Pulmonary artery endothelial cell (primary cell): ENCODE data around the gene MBTPS2. TPM values are rescaled to one million over a fixed set of nuclear protein-coding genes. Genes with fewer than 3 reads are reported as not detected.
"Not testable (repeated sequence)": the region's sequence is repeated elsewhere in the genome, so short reads cannot be mapped to it uniquely, and the experiment has no call there.

Experiments
- DNase-seq: peaks from one replicate; pipeline ENCODE4 v3.0.0-alpha.2; 2011; ENCODE audit warnings: low read depth, low spot score
- total RNA-seq: library from RNA; depleted of rRNA; stranded (reverse); fragments of >200 nt; gene quantifications from 2 replicates; pipeline ENCODE4 v1.2.3, GENCODE V29; 2014

The MBTPS2 gene
- 6.0 and 6.3 TPM in 2 replicates for total RNA-seq

DNA sequence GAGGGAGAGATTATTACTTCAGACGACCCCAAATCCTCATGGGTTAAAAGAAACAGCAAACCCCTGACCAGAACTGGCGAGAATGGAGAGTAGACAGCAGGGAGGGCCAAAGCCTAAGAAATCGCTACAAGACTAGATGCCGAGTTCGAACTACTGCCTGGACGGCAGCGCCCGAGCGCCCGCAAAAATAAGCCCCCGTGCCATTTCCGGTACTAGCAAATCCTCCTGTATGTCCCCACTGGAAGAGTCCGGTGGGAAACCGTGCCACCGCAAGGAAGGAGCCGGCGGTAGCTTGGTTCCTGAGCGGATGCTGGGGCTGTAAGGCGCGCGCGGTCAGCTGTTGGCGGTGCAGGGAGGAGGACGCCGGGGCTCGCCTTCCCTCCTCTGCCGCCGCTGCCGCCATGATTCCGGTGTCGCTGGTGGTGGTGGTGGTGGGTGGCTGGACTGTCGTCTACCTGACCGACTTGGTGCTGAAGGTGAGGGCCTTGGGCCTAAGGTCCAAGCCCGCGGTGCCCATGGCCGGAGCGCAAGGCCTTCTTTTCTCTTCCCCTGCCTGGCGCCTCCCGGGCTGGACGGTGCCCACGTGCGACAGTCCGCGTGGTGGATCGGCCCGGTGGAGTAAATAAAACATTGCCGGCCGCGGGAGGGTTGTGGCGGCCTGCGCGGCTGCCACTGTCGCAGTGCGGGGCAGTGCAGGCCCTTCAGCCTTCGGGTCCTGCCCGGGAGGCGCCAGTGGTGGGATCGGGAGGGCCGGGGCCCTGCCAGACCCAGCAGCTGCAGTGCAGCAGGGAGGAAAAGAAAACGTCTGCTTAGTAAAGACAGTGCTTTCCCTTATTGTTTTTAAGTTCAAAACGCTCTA, at the start of gene MBTPS2:
MBTPS2 (plus strand) TSS at position 284 of the 859 bp plus-strand sequence; CDS start at position 402, 118 bp downstream.
- DNase-seq = peak; percentile 52

DNA sequence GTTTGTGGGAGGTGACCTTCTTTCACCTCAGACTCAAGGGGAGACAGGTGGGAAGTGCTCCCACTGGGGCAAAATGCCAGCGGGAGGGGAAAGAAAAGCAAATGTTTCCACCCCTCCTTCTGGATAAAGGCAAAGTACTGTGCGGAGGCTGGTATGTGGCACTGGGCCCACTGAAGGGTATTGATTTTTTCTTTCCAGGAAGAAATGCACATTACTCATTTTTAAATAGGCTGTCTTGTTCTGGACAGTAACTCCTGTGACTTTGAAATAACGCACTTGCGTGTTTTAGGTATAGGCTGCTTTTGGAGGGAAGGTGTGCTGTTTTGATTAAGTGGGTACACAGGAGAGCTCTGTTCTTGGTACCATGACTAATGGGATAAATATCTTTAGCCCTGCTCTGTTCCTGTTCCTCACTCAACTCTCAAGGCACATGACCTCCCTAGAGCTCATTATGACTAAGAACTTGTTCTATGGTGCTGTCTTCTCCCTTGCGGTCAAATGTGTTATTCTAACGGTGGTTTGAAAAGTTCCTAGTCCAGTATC, 40.7 kb upstream of the MBTPS2 start:
- DNase-seq = no peak

DNA sequence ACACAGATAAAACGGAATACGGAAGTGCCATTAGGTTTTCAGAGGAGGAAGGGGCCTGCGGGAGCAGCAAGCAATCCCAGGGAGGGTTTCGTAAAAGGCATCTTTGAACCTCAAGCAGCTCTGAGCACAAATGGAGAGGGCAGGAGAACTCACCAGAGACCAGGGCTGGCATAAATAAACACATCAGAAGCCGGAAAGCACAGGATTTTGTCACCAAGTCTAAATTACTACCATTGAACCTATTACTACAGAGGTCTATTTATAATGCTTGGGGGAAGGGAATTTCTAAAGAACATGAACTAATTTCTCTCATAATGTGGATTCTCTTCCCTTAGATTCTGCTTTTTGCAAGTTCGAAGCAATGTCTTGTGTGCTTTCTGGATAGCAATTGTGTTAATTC, 39.6 kb upstream of the MBTPS2 start:
- DNase-seq = no peak

DNA sequence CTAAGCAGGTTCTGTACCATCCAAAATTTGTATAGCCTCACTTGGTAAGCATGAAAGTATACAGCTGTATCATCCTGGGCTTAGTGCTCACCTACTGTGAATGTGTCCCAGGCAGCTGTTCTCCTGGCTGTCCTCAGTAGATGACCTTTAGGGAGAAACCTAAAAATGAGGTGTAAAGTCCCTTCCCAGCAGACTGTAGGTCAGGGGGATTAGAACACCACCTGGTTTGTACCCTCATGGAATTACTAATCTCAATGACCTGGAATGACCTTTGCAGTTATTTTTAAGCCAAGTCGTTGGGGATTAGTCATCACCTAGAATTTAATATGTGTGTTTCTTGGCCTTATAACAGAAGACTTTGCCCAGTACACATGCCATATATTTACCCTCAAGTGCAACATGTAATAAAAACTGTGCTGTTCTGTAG, 39.1 kb upstream of the MBTPS2 start:
- DNase-seq = no peak

DNA sequence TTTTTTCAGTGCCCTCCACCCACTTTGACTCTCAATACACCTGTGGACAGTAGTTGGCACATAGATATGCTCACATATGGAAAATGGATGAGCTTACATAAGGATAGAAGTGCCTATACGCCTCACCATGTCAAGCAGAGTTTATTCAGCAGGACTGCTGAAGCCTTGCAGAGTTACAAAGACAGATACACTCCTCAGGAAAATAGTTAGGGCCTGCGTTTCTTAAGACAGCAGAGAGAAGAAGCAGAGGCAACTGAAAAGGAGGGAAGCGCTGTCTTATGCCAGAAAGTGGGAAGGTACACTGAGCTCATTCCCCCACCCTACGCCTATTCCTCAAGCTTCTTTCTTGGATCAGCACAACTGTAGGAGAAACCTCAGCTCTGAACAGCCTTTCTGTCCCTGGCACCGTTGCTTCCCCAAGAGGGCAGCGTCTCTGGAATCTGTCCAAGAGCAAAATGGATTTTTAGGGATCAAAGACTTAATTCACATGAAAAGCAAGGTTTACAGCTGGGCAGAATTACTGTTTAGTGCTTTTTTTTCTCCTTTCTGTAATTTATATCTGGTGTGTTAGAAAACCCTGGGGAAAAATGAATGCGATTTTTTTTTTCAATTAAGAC, 37.3 kb upstream of the MBTPS2 start:
- DNase-seq = no peak

DNA sequence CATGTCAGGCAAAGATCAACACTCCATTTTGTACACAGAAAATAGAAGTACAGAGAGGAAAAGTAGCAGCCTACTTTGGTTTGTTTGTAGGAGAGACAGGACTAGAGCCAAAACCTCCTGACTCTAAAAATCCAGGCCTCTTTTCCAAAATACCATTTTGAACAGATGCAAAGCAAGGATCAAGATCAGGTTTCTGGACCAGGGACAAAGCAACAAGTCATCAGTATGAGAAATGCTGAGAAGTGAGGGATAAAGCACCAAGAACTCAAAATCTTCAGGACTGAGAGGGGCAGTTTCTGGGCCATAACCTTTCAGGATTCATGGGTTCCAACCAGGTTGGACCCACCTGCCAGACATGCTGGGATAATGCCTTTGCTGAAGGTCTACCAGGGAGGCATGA, 36.6 kb upstream of the MBTPS2 start:
- no peak for DNase-seq

DNA sequence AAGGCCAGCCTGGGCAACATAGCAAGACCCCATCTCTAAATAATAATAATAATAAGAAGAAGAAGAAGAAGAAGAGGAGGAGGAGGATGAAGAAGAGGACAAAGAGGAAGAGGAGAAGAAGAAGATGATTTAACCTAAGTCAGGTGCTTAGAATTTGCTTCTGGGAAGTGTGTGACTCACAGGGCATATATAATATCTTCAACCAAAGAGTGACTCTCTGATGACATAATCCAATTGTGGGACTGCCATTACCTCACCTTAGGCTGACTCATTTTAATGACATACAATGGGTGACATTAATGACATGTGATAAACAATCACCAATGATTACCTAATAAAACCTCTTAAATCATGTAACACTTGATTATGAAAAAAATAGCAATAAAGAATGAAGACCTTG, 32.7 kb upstream of the MBTPS2 start:
- DNase-seq = no peak

DNA sequence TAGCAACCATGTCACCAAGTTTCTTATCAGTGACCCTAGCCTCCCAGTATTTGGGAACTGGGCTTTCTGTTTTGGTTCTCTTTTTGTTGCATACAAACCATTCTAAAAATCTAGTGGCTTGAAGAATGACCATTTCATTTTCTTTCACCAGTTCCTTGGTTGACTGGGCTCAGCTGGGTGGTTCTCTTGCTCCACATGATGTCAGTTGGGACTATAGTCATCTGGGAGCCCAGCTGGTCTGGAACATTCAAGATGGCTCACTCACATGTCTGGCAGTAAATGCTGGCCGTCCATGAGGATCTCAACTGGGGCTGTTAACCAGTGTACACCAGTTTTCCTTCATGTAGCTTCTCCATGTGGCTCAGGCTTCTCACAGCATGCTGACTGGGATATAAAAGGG, 27.6 kb upstream of the MBTPS2 start:
- no peak for DNase-seq

DNA sequence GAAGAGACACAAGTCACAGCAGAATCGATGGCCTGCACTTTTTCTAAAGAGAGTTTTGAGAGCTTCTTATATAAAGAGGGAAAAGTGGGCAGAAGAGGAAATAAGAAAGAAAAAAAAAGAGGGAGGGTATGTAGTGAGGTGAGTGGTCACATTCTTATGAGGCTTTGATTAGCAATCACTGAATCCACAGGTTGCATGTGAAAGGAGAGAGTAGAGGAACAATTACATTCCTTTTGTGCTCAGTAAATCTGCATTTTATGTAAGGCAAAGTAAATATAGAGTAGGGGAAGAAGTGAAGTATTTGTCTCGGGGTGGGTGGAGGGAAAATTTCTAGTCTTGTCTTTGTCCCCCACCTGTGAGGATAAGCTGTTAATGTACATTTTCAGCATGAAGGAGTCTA, 26.8 kb upstream of the MBTPS2 start:
- no peak for DNase-seq

DNA sequence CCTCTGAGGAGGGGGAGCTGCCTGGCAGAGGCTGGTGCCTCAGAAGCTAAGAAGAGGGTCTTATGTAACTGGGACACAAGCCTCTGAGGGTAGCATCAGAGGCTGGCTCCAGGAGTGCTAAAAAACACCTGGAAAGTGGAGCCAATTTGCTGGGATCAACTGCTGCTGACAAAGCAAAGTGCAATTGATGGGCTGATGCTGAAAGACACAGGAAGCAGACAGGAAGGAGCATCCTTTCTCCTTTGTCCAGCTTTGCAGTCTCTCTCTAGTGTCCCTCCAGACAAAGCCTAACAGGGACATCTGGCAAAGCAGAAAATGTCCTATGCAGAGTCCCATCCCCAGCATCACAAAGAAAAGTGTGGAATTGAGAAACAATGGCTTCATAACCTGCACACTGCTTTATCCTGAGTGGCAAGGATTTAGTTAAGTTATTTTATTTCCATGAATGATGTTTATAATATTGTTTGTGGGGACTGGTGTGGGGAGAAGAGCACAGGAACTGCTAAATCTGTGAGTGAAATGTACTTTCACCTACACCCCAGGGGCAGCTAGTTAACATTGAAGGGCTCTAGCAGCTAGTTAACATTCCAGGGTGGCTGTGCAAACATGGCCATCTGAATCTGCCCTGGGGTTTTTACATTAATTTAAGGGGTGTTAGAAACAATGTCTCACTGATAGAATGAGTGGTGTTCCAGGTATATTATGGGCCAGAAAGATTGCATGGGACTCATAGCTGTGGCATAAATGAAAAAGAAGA, 25.6 kb upstream of the MBTPS2 start:
- no peak for DNase-seq

DNA sequence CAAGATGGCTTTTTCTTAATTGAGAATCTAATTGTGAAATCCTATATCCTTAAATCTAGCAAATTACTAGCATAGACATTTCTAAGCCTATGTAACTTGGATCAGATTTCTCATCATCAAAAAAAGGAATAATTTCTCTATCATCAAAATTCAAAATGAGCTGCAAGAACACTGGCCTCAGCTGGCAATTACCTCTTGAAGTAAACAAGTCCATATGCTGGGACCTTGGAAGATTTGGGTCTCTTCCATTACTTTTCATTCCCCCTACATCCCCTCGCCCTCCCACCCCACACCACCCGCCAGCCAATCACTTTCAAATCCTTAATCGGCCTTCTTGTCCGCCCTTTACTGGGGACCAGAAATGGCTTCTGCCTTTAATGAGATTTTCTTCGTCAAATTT, 23.3 kb upstream of the MBTPS2 start:
- DNase-seq = no peak

DNA sequence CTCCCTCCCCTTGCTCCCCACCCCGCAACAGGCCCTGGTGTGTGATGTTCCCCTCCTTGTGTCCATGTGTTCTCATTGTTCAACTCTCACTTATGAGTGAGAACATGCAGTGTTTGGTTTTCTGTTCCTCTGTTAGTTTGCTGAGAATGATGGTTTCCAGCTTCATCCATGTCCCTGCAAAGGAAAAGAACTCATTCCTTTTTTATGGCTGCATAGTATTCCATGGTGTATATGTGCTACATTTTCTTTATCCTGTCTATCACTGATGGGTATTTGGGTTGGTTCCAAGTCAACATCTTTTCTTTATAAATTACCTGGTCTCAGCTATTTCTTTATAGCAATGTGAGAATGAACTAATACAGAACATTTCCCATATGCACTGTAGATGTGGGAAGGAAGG, 19.2 kb upstream of the MBTPS2 start:
- DNase-seq = not testable (repeated sequence)

DNA sequence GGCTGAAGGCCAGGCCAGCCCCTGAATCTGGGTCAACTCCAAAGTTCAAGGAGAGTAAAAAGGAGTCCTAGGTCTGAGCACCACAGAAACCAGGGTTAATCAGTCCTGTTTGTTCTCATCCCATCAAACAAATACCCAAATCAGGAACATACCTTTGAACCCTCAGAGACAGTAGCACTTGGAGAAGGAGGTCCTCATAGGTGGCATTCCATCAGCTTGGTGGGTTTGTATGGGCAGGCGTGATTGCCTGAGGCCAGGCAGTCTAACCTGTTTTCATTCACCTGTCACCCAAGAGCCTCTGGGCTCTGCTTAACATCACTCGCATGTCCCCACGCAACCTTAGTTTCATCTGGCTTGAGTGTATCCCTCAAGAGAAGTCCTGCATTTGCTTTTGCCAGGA, 17.5 kb upstream of the MBTPS2 start:
- DNase-seq = no peak

DNA sequence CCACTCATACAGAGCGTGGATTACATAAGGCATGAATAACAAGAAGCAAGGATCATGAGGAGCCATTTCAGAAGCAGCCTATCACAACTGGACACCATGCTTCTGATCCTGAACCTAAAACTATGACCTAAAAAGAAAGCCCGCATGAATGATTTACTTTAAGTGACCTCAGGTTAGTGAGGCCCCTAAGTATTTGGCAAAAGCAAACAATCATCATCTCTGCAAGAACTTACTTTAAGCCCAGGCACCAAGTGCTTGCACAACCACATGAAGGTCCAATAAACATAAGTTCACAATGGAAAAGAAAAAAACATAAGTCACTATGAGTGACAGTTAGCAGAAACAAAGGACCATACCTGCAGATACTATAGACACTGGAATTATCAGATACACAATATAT, 7.9 kb upstream of the MBTPS2 start:
- DNase-seq = no peak

DNA sequence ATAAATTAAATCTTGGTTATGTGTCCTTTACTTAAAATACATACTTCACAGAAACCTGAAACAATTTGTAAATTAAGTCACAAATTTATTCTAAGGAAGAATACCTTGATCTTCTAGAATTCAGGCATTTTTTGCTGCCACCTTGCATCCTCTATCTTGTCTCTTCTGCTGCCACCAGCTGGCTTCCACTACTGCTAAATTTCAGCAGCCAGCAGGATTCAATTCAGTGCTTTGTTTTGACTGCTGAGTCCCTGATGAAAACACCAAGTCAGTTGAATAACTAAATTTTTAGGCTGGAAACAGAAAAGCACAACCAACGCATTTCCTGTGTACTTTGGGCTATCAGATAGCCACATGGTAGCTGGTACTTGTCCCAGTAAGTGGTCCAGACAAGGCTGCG, 2.4 kb upstream of the MBTPS2 start:
- no peak for DNase-seq

DNA sequence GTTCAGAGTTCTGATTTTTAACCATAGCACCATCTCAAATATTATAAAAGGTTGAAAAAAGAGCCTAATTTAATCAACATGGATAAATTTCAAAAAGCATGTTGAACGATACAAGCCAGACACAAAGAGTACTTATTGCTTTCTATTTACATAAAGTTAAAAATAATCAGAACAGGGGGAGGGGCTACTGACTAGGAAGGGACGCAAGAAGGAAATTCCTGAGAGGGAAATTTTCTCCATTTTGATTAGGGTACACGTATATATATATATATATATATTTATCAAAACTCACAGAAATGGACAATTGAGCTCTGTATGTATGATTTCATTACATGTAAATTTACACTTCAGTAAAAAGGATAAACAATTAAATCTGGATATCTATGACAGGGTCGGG, 482 bp upstream of the MBTPS2 start:
- no peak for DNase-seq

DNA sequence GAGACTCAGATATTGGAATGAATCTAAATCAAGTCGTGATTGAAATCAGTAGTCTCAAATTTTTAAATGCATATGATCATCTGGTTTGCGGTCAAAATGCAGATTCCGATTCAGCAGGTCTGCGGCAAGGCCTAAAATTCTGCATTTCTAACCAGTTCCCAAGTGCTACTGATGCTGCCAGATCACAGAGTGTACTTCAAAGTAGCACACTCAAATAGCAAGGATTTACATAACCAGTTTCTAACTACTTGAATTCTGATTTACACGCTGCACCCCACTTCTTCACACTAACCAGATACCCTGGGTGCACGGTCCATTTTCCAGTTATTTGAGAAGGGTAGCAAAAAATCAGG, 752 bp downstream of the MBTPS2 start:
- DNase-seq = no peak

DNA sequence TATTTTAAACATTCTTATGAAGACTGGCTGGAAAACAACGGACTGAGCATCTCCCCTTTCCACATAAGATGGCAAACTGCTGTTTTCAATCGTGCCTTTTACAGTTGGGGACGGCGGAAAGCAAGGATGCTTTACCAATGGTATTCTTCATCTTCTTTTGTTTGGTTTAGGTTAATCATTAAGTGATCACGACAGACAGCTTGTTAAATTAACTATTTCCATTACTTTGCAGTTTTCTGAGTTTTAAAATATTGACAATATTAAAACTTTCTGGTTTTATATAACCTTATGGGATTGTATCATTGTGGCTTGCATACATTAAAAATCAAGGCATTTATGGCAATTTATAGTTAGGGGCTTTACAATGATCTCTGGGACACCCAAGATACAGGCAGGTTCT, 3.8 kb downstream of the MBTPS2 start:
- no peak for DNase-seq

DNA sequence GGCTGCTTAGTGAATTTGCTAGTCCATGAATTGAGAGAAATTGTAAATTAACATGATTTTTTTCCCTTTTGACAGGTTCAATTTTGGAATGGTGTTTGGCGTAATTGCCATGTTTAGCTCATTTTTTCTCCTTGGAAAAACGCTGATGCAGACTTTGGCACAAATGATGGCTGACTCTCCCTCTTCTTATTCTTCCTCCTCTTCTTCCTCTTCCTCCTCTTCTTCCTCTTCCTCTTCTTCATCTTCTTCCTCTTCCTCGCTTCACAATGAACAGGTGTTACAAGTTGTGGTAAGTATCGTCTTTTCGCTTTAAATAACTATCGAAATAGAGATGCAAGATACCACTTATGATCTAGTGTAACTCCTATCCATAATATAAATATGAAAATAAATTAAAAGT, 5.7 kb downstream of the MBTPS2 start:
- DNase-seq = no peak

DNA sequence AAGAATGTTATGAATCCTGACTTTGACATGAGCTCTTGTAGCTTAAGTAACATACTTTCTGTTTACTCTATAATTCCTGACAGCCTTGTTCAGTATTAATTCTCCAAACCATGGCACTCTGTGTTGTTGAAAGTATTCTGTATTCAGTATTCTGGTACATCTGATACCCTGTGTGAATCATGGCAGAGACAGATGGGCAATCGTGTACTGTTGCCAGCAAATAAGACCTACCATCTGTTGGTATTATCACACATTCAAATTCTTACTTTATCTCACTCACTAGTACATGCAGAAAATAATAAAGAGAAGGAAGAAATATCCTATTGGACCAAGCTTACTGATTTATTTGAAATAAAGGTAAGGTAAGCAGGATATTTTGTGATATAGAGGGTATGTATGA, 7.9 kb downstream of the MBTPS2 start:
- DNase-seq = no peak

DNA sequence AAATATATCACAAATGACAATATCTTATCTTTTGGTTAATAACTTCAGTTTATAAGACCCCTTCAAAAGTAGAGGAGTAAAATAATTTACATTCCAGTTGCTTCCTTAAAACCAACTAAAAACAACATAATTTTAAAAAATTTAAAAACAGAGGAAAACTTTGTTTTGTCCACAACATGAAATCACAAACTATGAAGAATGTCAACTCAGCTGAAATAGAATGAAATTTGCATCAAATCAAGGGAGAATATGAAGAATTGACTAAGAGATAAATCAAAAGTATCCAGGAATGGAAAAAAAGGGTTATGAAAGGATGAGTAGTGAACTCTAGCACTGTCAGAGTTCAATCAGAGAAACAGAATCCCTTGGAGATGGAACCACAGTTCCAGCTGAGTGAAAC, 14.2 kb downstream of the MBTPS2 start:
- no peak for DNase-seq

DNA sequence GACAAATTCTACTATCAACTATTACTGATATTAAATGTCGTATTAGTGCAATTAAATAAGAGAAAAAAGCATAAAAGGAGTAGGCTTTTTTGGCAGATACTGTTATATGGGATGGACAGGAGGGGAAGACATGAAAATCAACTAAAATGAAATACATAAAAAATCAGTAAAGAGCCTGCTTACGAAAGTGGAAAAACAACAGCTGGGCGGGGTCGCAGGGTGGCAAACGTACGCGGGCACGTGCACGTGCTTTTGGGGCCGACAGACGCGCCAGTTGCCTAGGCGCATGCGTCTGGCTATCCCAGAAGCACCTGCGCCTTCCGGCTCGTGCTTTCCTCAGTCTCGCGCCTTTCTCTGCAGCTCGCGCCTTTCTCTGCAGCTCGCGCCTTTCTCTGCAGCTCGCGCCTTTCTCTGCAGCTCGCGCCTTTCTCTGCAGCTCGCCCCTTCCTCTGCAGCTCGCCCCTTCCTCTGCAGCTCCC, 16.6 kb downstream of the MBTPS2 start, which contains the start of gene YY2:
YY2 (plus strand) TSS at position 51 of the 479 bp plus-strand sequence. CDS start 498 bp downstream, outside the sequence.
- DNase-seq = no peak
